ENCODE data around the gene UNC93B1. TPM values are rescaled to one million over a fixed set of nuclear protein-coding genes. Genes with fewer than 3 reads are reported as not detected.
"Not testable (repeated sequence)": the region's sequence is repeated elsewhere in the genome, so short reads cannot be mapped to it uniquely, and the experiment has no call there.

UNC93B1 gene
- total and polyA plus RNA-seq, 4 experiments from 2014 or later: 22.4 to 27.1 (median 25.9) TPM

GRCh38 chr11:67998150-67999045 lies 5.5 kb downstream of the UNC93B1 start:
- H3K27me3 Mint-ChIP-seq: no peaks in the 10 kb centered on the region
- peaks cover 22 to 50% (median 29%) of the 10 kb centered on the region in 4 donors for H3K4me1 Mint-ChIP-seq
- Histone ChIP-seq H3K27ac (ENCODE audit: low read depth, low read length) (no peak overlapping the region), H3K4me1 (ENCODE audit: insufficient read depth, low read length) (peaks cover 16% of the 10 kb centered on the region), H3K4me3 (ENCODE audit: low read length in 2 of 2) (no peak overlapping the region), H3K36me3 (ENCODE audit: insufficient read depth, low read length) (no peaks in the 10 kb centered on the region), H3K27me3 (ENCODE audit: insufficient read depth, low read length) (no peaks in the 10 kb centered on the region), H3K9me3 (ENCODE audit: control insufficient read depth in 1 of 2, low read length in 2 of 2) (no peaks in the 10 kb centered on the region)
- peak overlapping the region in 7 of 8 donors; percentile 14 to 76 (median 46) for H3K4me3 Mint-ChIP-seq
- H3K27ac Mint-ChIP-seq: peak overlapping the region in 6 of 7 donors; percentile 58 to 90 (median 76)
- ChIA-PET POLR2A (ENCODE audit: partially characterized antibody) (interaction anchor here (0.9 kb wide), 1 partner anchor 40 kb away, joined by 3 read pairs; no protein-coding TSS in a partner anchor), CTCF (ENCODE audit: partially characterized antibody) (interaction anchor here (1.6 kb wide), 1 partner anchor 43 kb away, joined by 4 read pairs; no protein-coding TSS in a partner anchor)
- peak in 1 of 5 donors; percentile 26 for DNase-seq
- H3K9me3 Mint-ChIP-seq: peaks cover 0 to 3% (median 0%) of the 10 kb centered on the region in 8 donors
- H3K36me3 Mint-ChIP-seq: peaks cover 4 to 7% of the 10 kb centered on the region in 2 donors
- intact Hi-C loops (cut with micrococcal nuclease): no loop called here

GRCh38 chr11:67997475-67997921 lies 6.4 kb downstream of the UNC93B1 start:
- peak overlapping the region in 2 of 7 donors; percentile 47 to 65 for H3K27ac Mint-ChIP-seq
- H3K36me3 ChIP-seq (ENCODE audit: insufficient read depth, low read length): no peaks in the 10 kb centered on the region
- ChIA-PET POLR2A (ENCODE audit: partially characterized antibody) (no interaction called here), CTCF (ENCODE audit: partially characterized antibody) (interaction anchor here (1.6 kb wide), 1 partner anchor 42 kb away, joined by 4 read pairs; no protein-coding TSS in a partner anchor)
- H3K4me1 ChIP-seq (ENCODE audit: insufficient read depth, low read length): peaks cover 16% of the 10 kb centered on the region
- H3K27me3 Mint-ChIP-seq: no peaks in the 10 kb centered on the region
- no peak overlapping the region for H3K4me3 Mint-ChIP-seq
- no peak overlapping the region for H3K27ac ChIP-seq (ENCODE audit: low read depth, low read length)
- H3K4me3 ChIP-seq (ENCODE audit: low read length in 2 of 2): no peak overlapping the region
- intact Hi-C loops (cut with micrococcal nuclease): no loop called here
- no peak for DNase-seq
- H3K27me3 ChIP-seq (ENCODE audit: insufficient read depth, low read length): no peaks in the 10 kb centered on the region
- H3K4me1 Mint-ChIP-seq: peaks cover 17 to 44% (median 25%) of the 10 kb centered on the region in 4 donors
- H3K9me3 Mint-ChIP-seq: peaks cover 0 to 2% (median 0%) of the 10 kb centered on the region in 8 donors
- no peaks in the 10 kb centered on the region for H3K9me3 ChIP-seq (ENCODE audit: control insufficient read depth in 1 of 2, low read length in 2 of 2)
- H3K36me3 Mint-ChIP-seq: peaks cover 4 to 7% of the 10 kb centered on the region in 2 donors

GRCh38 chr11:67996622-67997474 lies 7.0 kb downstream of the UNC93B1 start:
- H3K27me3 Mint-ChIP-seq: no peaks in the 10 kb centered on the region
- no peak overlapping the region for H3K27ac ChIP-seq (ENCODE audit: low read depth, low read length)
- intact Hi-C loops (cut with micrococcal nuclease): no loop called here
- peak overlapping the region in 1 of 8 donors; percentile 10 for H3K4me3 Mint-ChIP-seq
- H3K27me3 ChIP-seq (ENCODE audit: insufficient read depth, low read length): no peaks in the 10 kb centered on the region
- H3K9me3 ChIP-seq (ENCODE audit: control insufficient read depth in 1 of 2, low read length in 2 of 2): no peaks in the 10 kb centered on the region
- H3K4me1 Mint-ChIP-seq: peaks cover 17 to 38% (median 22%) of the 10 kb centered on the region in 4 donors
- CTCF ChIA-PET (ENCODE audit: partially characterized antibody): no interaction called here
- H3K36me3 Mint-ChIP-seq: peaks cover 4 to 7% of the 10 kb centered on the region in 2 donors
- H3K9me3 Mint-ChIP-seq: no peaks in the 10 kb centered on the region
- DNase-seq: peak in 1 of 5 donors; percentile 20
- H3K4me3 ChIP-seq (ENCODE audit: low read length in 2 of 2): no peak overlapping the region
- H3K36me3 ChIP-seq (ENCODE audit: insufficient read depth, low read length): no peaks in the 10 kb centered on the region
- H3K27ac Mint-ChIP-seq: peak overlapping the region in 4 of 7 donors; percentile 37 to 67 (median 56)
- POLR2A ChIA-PET (ENCODE audit: partially characterized antibody): no interaction called here
- peaks cover 16% of the 10 kb centered on the region for H3K4me1 ChIP-seq (ENCODE audit: insufficient read depth, low read length)

- Histone ChIP-seq H3K27ac (ENCODE audit: low read depth, low read length) (no peak overlapping the region), H3K36me3 (ENCODE audit: insufficient read depth, low read length) (no peaks in the 10 kb centered on the region), H3K9me3 (ENCODE audit: control insufficient read depth in 1 of 2, low read length in 2 of 2) (no peaks in the 10 kb centered on the region), H3K27me3 (ENCODE audit: insufficient read depth, low read length) (no peaks in the 10 kb centered on the region), H3K4me1 (ENCODE audit: insufficient read depth, low read length) (peaks cover 16% of the 10 kb centered on the region), H3K4me3 (ENCODE audit: low read length in 2 of 2) (no peak overlapping the region)
- CTCF ChIA-PET (ENCODE audit: partially characterized antibody): no interaction called here
- intact Hi-C loops (cut with micrococcal nuclease): no loop called here
- Mint-ChIP-seq H3K4me3 (no peak overlapping the region), H3K36me3 (peaks cover 4 to 7% of the 10 kb centered on the region in 2 donors), H3K27ac (no peak overlapping the region), H3K4me1 (peaks cover 17 to 38% (median 22%) of the 10 kb centered on the region in 4 donors), H3K9me3 (no peaks in the 10 kb centered on the region), H3K27me3 (no peaks in the 10 kb centered on the region)
- no peak for DNase-seq
- POLR2A ChIA-PET (ENCODE audit: partially characterized antibody): no interaction called here
Observed at GRCh38 chr11:67996051-67996450, 7.8 kb downstream of the UNC93B1 start.

- H3K9me3 ChIP-seq (ENCODE audit: control insufficient read depth in 1 of 2, low read length in 2 of 2); H3K27ac Mint-ChIP-seq; intact Hi-C loops (cut with micrococcal nuclease); H3K27ac ChIP-seq (ENCODE audit: low read depth, low read length); H3K4me3 Mint-ChIP-seq; H3K27me3 Mint-ChIP-seq; CTCF ChIA-PET (ENCODE audit: partially characterized antibody); H3K9me3 Mint-ChIP-seq; H3K36me3 ChIP-seq (ENCODE audit: insufficient read depth, low read length); POLR2A ChIA-PET (ENCODE audit: partially characterized antibody); DNase-seq; H3K4me3 ChIP-seq (ENCODE audit: low read length in 2 of 2); H3K36me3 Mint-ChIP-seq; H3K27me3 ChIP-seq (ENCODE audit: insufficient read depth, low read length): not testable (repeated sequence)
- H3K4me1 ChIP-seq (ENCODE audit: insufficient read depth, low read length): peaks cover 16% of the 10 kb centered on the region
- peaks cover 17 to 38% (median 22%) of the 10 kb centered on the region in 4 donors for H3K4me1 Mint-ChIP-seq
Observed at GRCh38 chr11:67995579-67995978, 8.3 kb downstream of the UNC93B1 start.

GRCh38 chr11:67995129-67995528 lies 8.8 kb downstream of the UNC93B1 start:
- H3K36me3 Mint-ChIP-seq; intact Hi-C loops (cut with micrococcal nuclease); H3K27me3 ChIP-seq (ENCODE audit: insufficient read depth, low read length); CTCF ChIA-PET (ENCODE audit: partially characterized antibody); H3K4me3 ChIP-seq (ENCODE audit: low read length in 2 of 2); DNase-seq; H3K4me3 Mint-ChIP-seq; H3K27ac Mint-ChIP-seq; H3K9me3 Mint-ChIP-seq; H3K27ac ChIP-seq (ENCODE audit: low read depth, low read length); H3K36me3 ChIP-seq (ENCODE audit: insufficient read depth, low read length); H3K27me3 Mint-ChIP-seq; POLR2A ChIA-PET (ENCODE audit: partially characterized antibody); H3K9me3 ChIP-seq (ENCODE audit: control insufficient read depth in 1 of 2, low read length in 2 of 2): not testable (repeated sequence)
- H3K4me1 ChIP-seq (ENCODE audit: insufficient read depth, low read length): peaks cover 16% of the 10 kb centered on the region
- H3K4me1 Mint-ChIP-seq: peaks cover 17 to 37% (median 22%) of the 10 kb centered on the region in 4 donors

GRCh38 chr11:67994387-67994786 lies 9.5 kb downstream of the UNC93B1 start:
- H3K27me3 Mint-ChIP-seq; H3K4me3 ChIP-seq (ENCODE audit: low read length in 2 of 2); H3K27ac ChIP-seq (ENCODE audit: low read depth, low read length); intact Hi-C loops (cut with micrococcal nuclease); H3K36me3 Mint-ChIP-seq; H3K27me3 ChIP-seq (ENCODE audit: insufficient read depth, low read length); H3K36me3 ChIP-seq (ENCODE audit: insufficient read depth, low read length); H3K9me3 Mint-ChIP-seq; H3K4me3 Mint-ChIP-seq; DNase-seq; H3K9me3 ChIP-seq (ENCODE audit: control insufficient read depth in 1 of 2, low read length in 2 of 2): not testable (repeated sequence)
- POLR2A ChIA-PET (ENCODE audit: partially characterized antibody): interaction anchor here (1.0 kb wide), 1 partner anchor 9 kb away, joined by 3 read pairs; no protein-coding TSS in a partner anchor
- peaks cover 16% of the 10 kb centered on the region for H3K4me1 ChIP-seq (ENCODE audit: insufficient read depth, low read length)
- CTCF ChIA-PET (ENCODE audit: partially characterized antibody): interaction anchor here (0.7 to 1.1 kb wide), 2 partner anchors 48 to 105 kb away, joined by 3 to 4 read pairs; no protein-coding TSS in a partner anchor
- Mint-ChIP-seq H3K27ac (peak overlapping the region in 1 of 7 donors; percentile 29), H3K4me1 (peaks cover 17 to 30% (median 22%) of the 10 kb centered on the region in 4 donors)
